ENCODE measurements around the gene ABHD16A. TPM values are rescaled to one million over a fixed set of nuclear protein-coding genes. Genes with fewer than 3 reads are reported as not detected.

Gene ABHD16A
- polyA plus RNA-seq, 6 donors from 2014 or later = 27.3 to 45.3 (median 33.4) TPM

DNA sequence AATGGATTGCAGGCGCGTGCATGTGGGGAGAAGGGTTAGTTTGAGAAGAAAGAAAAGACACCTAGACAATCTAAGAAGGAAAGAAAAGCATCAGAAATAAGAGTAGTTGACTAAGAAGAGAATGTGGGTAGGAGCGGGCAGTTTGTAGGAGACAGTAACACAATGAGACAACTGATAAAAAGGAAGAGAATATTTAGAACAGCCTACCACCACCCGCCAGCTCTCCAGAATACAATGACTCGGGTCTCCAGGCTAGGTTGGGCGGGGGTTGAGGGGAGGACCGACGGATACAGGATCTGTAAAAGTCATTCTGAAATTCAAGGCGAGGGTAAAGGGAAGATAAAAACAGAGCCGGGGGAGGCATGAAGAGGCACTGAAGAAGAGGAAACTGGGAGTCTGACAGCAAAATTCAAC, 712 bp downstream of the ABHD16A start:
- peak overlapping the region; percentile 91 to 99 (median 98) for H3K27ac Mint-ChIP-seq
- no peak for DNase-seq
- no peak for ATAC-seq (ENCODE audit: low read depth in 2 of 2)
- peak overlapping the region; percentile 96 to 100 (median 98) for H3K4me3 Mint-ChIP-seq
- peaks cover 6 to 11% of the 10 kb centered on the region in 2 donors for H3K36me3 Mint-ChIP-seq
- no peaks in the 10 kb centered on the region for H3K27me3 Mint-ChIP-seq
- H3K9me3 Mint-ChIP-seq = no peaks in the 10 kb centered on the region
- H3K4me1 Mint-ChIP-seq = peaks cover 25 to 46% (median 33%) of the 10 kb centered on the region in 3 donors

DNA sequence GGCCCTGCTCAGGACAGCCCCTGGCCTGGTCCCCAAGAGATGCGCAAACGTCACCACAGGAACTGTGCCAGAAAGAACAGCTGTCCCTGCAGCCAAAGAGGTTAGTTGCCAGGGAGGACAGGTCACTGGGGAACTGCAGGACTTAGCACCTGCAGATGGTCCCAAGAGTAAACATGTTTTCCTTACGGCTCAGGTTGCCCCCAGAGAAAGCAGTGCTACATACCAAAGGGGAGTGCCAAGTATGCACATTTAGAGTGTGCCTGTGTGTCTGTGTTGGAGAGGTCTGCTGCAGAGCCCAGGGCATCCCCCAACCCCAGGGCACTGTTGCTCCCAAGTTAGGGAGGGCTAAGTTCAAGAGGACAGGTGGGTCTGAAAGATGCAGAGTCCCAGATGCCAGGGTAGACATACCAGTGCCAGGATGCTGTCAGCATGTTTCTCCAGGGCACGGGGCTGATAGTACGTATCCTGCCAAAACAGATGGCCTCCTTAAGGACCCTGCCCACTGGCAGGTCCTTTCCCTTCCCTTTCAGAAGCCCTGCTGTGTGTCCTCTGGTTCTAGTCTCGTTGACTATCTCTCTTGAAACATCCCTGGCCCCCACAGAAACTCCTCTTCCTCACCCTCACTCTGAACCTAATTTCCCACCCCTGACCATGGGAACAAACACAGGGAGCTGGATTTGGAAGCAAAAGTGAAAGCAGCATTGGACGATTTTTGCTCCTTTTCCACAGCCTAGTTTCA, 1.3 kb downstream of the ABHD16A start:
- DNase-seq (no peak), ATAC-seq (ENCODE audit: low read depth in 2 of 2) (no peak)
- H3K4me3 Mint-ChIP-seq = peak overlapping the region; percentile 96 to 100 (median 98)
- no peaks in the 10 kb centered on the region for H3K27me3 Mint-ChIP-seq
- H3K36me3 Mint-ChIP-seq = peaks cover 6 to 12% of the 10 kb centered on the region in 2 donors
- H3K27ac Mint-ChIP-seq = peak overlapping the region in 5 of 6 donors; percentile 93 to 99 (median 98)
- H3K9me3 Mint-ChIP-seq = no peaks in the 10 kb centered on the region
- peaks cover 28 to 46% (median 33%) of the 10 kb centered on the region in 3 donors for H3K4me1 Mint-ChIP-seq

DNA sequence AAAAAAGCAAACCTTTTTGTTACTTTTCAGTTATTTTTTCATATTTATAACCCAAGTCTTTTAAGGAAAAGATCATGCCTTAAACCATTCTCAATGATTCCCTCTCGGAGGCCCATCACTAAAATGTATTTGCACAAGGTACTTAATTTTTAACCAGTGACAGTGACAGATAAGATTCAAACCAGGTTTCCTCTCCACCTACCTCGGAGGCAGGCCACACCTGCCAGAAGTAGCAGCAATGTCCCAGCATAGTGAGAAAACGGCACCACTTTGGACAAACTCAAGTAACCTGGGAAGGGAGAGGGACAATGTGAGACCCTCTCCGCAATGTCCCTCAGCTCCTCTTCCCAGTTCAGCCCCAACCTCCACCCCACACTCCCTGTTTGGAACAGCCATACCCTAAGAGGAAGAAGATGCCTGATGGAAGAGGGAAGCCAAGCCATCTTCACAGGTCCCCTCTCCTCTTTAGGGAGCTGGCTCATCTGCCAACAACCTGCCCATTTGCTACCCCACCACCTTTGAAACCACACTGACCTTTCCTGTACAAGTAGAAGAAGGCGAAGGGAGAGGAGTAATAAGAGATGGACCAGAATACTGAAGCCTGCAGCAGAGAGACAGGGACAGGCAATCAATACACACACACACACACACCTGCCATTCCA, 2.3 kb downstream of the ABHD16A start:
- no peak for ATAC-seq (ENCODE audit: low read depth in 2 of 2)
- Mint-ChIP-seq H3K4me1 (peaks cover 28 to 46% (median 33%) of the 10 kb centered on the region in 3 donors), H3K27ac (peak overlapping the region in 4 of 6 donors; percentile 37 to 97 (median 75)), H3K36me3 (peaks cover 6 to 12% of the 10 kb centered on the region in 2 donors), H3K27me3 (no peaks in the 10 kb centered on the region), H3K9me3 (no peaks in the 10 kb centered on the region), H3K4me3 (peak overlapping the region in 7 of 8 donors; percentile 24 to 100 (median 97))
- no peak for DNase-seq

DNA sequence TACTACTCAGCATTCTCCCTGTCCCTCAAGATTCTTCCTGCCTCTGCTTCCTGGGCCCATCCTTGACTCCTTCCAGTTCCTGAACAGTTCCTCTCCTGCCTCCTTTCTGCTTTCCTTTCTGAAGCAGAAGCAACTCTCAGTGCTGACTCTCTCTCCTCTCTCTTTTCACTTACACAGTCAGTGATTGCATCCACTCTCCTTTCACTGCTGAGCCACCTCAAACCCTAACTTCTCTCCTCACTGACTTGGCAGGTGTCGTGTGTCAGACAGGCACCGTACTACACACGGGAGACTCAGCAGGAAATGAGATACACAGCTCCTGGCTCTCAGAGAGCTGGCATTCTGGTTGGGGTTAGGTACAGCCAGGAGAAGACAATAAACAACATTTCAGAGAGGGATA, 5.6 kb downstream of the ABHD16A start:
- H3K4me3 Mint-ChIP-seq = no peak overlapping the region
- peaks cover 6 to 18% of the 10 kb centered on the region in 2 donors for H3K36me3 Mint-ChIP-seq
- ATAC-seq (ENCODE audit: low read depth in 2 of 2) = no peak
- peaks cover 25 to 34% (median 27%) of the 10 kb centered on the region in 3 donors for H3K4me1 Mint-ChIP-seq
- peak overlapping the region in 4 of 6 donors; percentile 11 to 92 (median 14) for H3K27ac Mint-ChIP-seq
- H3K27me3 Mint-ChIP-seq = no peaks in the 10 kb centered on the region
- DNase-seq = no peak
- H3K9me3 Mint-ChIP-seq = no peaks in the 10 kb centered on the region

DNA sequence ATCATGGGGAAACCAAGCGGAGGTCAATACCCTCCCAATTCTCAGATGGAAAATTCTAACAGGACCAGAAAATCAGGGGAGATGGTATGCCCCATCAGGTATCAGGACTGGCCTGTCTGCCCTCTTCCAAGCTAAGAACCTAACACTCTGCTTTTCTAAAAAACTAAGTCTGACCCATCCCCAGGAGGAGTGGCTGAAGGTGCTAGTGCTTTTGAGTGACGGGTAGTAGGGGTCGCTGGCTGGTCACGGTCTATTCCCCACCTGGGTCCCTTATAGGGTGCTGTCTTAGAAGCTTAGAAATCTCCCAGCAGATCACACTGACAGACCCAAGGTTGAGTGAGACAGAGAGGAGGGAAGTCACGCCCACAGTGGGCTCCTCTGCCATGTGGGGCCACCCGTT, 9.6 kb downstream of the ABHD16A start:
- peaks cover 6 to 16% of the 10 kb centered on the region in 2 donors for H3K36me3 Mint-ChIP-seq
- no peaks in the 10 kb centered on the region for H3K9me3 Mint-ChIP-seq
- peaks cover 18 to 30% (median 23%) of the 10 kb centered on the region in 3 donors for H3K4me1 Mint-ChIP-seq
- ATAC-seq (ENCODE audit: low read depth in 2 of 2) = no peak
- no peak overlapping the region for H3K4me3 Mint-ChIP-seq
- no peak for DNase-seq
- no peaks in the 10 kb centered on the region for H3K27me3 Mint-ChIP-seq
- peak overlapping the region in 2 of 6 donors; percentile 44 to 68 for H3K27ac Mint-ChIP-seq

DNA sequence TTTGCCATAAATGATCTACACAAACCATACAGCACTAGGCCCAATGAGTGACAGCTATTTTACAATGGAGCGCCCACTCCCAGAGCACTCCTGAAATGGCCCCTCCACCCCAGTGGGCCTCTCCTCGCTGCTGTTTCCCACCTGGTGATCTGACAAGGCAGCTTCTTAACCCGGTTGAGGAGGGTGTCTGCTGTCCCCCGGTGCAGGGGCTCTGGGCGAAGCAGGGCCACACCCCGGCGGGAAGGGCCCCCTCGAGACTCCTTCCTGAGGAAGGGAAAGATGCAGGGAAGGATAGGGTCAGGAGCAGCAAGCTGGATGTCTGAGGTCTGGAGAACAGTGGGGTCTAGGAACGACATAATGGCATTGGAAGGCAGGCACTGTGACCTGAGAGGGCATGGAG, 10.2 kb downstream of the ABHD16A start:
- H3K36me3 Mint-ChIP-seq = peaks cover 3 to 18% of the 10 kb centered on the region in 2 donors
- H3K4me1 Mint-ChIP-seq = peaks cover 16 to 30% (median 20%) of the 10 kb centered on the region in 3 donors
- DNase-seq = no peak
- ATAC-seq (ENCODE audit: low read depth in 2 of 2) = no peak
- H3K27me3 Mint-ChIP-seq = no peaks in the 10 kb centered on the region
- no peaks in the 10 kb centered on the region for H3K9me3 Mint-ChIP-seq
- peak overlapping the region in 1 of 6 donors; percentile 26 for H3K27ac Mint-ChIP-seq
- no peak overlapping the region for H3K4me3 Mint-ChIP-seq

DNA sequence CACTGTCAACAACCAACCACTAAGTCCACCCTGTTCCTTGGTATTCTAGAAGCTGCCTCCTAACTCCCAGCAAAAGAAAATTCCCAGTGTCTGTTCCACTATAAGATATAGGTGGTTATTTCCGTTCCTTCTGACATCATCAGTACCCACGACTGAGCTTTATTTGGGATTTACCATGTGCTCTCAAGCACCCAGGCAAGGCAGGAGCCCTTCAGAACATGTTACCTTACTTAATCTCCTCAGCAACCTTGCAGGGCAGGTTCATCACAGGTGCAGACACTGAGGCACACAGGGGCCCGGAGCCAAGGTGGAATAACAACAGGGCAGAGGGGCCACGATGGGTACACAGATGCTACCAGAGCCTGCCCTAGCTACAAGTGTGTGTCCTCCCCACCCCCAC, 10.8 kb downstream of the ABHD16A start:
- Mint-ChIP-seq H3K4me1 (peaks cover 11 to 25% (median 17%) of the 10 kb centered on the region in 3 donors), H3K36me3 (peaks cover 0 to 18% of the 10 kb centered on the region in 2 donors), H3K27ac (peak overlapping the region in 1 of 6 donors; percentile 26), H3K27me3 (no peaks in the 10 kb centered on the region), H3K9me3 (no peaks in the 10 kb centered on the region), H3K4me3 (no peak overlapping the region)
- DNase-seq (no peak), ATAC-seq (ENCODE audit: low read depth in 2 of 2) (no peak)

DNA sequence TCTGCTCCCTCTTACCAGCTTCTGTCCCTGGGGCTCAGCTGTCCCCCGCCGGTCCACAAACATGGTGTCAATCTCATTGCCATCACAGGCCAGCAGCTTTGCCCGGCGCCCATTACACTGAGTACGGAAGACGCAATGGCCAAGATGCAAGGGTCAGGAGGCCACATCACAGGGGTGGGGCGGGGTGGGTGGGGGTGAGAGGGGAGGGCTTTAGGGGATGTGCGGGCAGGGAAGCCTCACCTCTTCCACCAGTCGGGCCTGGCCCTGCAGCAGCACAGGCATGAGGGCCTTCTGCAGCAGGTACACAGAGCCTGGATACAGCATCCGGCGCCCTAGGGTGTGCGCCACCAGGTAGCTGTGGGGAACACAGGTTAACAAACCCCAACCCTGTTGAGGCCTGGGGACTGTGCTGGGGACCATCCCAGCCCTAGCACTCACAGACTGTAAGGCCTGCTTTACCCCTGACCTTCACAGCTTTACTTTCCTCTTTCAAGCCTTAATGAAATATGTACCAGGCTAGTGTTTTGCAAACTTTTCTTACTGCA, 11.5 kb downstream of the ABHD16A start:
- Mint-ChIP-seq H3K4me3 (no peak overlapping the region), H3K36me3 (peaks cover 0 to 17% of the 10 kb centered on the region in 2 donors), H3K27ac (no peak overlapping the region), H3K27me3 (no peaks in the 10 kb centered on the region), H3K9me3 (no peaks in the 10 kb centered on the region), H3K4me1 (peaks cover 11 to 24% (median 17%) of the 10 kb centered on the region in 3 donors)
- ATAC-seq (ENCODE audit: low read depth in 2 of 2) (no peak), DNase-seq (no peak)

DNA sequence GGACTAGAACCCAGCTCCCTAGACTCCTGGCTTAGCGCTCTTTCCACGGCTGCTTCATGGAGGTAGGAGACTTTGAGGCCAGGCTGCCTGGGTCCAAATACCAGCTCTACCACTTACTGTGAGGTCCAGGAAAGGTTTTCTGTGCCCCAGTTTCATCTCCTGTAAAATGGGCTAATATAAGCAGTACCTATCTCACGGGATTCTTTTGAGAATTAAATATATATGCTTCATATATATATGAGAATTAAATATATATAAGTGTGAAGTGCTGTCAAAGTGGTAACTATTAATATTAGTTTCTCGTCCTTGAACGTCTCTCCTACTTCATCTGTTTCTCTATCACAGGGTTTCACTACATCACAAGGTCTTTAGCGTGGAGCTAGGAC, 12.1 kb downstream of the ABHD16A start:
- ATAC-seq (ENCODE audit: low read depth in 2 of 2) (no peak), DNase-seq (no peak)
- no peak overlapping the region for H3K4me3 Mint-ChIP-seq
- H3K27ac Mint-ChIP-seq = no peak overlapping the region
- no peaks in the 10 kb centered on the region for H3K27me3 Mint-ChIP-seq
- peaks cover 0 to 22% of the 10 kb centered on the region in 2 donors for H3K36me3 Mint-ChIP-seq
- peaks cover 11 to 24% (median 17%) of the 10 kb centered on the region in 3 donors for H3K4me1 Mint-ChIP-seq
- no peaks in the 10 kb centered on the region for H3K9me3 Mint-ChIP-seq

DNA sequence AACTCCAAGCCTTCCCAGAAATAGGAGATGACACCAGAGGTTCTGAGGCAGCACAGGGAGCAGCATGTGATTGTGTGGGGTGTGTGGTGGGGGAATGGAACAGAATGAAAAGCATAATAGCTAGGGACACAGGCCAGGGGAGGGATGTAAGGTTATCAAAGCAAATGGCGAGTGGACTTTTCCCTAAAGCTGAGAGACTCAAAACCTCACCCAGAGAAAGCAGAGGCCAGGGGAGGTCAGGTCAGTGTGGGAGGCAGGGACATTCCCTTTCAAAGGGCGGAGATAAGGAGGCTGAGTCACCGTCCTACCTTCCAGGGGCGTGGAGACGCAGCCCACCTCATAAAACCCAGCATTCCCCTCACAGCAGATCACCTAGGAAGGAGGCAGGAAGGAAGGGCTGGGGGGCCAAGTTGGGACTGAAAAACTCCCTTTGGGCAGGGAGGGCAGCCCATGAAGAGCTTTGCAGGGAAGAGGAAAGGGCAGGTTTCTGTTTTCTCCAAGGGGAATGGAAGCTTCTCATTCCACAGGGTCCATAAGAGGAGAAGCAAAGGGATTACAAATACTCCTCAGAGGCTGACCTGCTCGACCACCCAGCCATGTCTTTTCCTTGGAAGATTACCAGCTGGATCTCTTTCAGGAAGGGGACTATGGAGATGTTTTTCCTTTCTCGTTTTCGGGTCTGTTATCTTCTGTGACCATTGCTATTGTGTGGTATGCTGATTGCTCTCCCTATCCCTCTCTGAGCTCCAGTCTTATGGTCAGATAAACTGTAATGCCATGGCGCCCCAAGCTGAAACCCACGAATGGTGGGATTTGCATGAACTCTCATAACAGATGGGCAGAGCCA, 12.7 kb downstream of the ABHD16A start:
- DNase-seq (no peak), ATAC-seq (ENCODE audit: low read depth in 2 of 2) (no peak)
- Mint-ChIP-seq H3K4me3 (no peak overlapping the region), H3K4me1 (peaks cover 11 to 24% (median 17%) of the 10 kb centered on the region in 3 donors), H3K27ac (peak overlapping the region in 3 of 6 donors; percentile 4 to 71 (median 8)), H3K9me3 (no peaks in the 10 kb centered on the region), H3K36me3 (peaks cover 0 to 24% of the 10 kb centered on the region in 2 donors), H3K27me3 (no peaks in the 10 kb centered on the region)

DNA sequence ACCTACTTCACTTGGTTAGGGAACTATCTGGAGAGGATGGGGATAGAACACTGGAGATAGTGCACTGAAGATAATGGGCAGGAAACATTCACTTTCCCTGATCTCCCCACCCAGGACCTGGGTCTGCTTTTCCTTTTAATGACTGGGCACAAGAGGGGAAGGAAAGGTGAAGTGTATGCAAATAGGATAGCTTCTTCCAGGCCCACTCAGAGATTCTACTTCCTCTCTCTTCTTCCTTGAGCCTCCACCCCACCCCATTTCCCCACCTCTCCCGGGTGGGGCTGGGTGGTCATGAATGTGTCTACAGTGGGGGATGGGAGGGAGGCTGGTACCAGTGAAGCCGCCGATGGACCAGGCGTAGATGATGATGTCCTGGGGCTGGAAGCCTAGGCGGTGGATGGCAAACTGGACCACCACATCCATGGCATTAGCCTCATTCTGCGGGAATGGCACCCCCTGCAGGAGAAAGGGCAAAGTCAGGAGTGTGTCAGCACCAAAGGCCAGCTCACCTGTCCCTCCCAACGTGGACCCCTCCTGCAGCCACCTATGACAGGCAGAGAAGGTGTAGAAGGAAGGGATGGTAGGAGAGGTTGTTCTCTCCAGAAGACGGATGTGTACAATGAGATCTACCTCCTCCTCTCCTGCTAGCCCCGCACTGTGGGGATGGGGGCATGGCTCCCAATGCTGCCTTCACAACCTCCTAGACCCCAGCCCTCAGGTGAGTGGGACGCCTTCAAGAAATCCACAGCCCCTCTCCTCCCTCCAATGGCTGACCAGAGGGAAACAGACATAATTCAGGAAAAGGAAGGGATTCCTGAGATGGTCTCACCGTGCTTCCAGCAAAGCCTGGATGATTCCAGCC, 13.6 kb downstream of the ABHD16A start:
- ATAC-seq (ENCODE audit: low read depth in 2 of 2) (no peak), DNase-seq (no peak)
- Mint-ChIP-seq H3K4me3 (peak overlapping the region in 1 of 8 donors; percentile 42), H3K9me3 (no peaks in the 10 kb centered on the region), H3K4me1 (peaks cover 11 to 24% (median 17%) of the 10 kb centered on the region in 3 donors), H3K27me3 (no peaks in the 10 kb centered on the region), H3K27ac (peak overlapping the region in 4 of 6 donors; percentile 55 to 78 (median 66)), H3K36me3 (peaks cover 0 to 24% of the 10 kb centered on the region in 2 donors)
